ENCODE measurements around the gene MAPK10. TPM values are rescaled to one million over a fixed set of nuclear protein-coding genes. Genes with fewer than 3 reads are reported as not detected.
A peak's percentile ranks its signal among the peaks of the same experiment; 100 is the strongest.
"Not testable (repeated sequence)": the region's sequence is repeated elsewhere in the genome, so short reads cannot be mapped to it uniquely, and the experiment has no call there.

MAPK10 gene
- total and polyA plus RNA-seq, 9 donors = 1.9 to 5.6 (median 3.1) TPM

DNA sequence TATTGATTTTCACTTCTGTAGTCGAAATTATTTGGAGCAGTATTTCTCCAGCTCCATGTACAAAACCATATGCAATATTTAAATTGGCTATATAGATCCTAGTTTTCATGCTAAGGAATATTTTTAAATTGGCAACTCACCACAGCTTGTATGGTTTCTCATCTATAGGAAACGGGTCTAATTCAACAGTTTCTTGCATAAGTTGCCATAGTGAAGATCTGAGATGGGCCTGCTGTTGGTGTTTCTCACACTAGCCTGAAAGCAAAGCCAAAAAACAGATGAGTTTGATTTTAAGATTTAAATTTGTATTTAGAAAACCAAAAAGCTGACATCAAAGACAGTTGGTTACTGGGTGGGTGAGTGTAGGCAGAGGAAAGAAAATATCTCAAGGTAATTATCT lies 5.5 kb downstream of the MAPK10 start:
- peaks cover under 1% of the 10 kb centered on the region for H3K4me1 ChIP-seq (ENCODE audit: control insufficient read depth, insufficient read depth, low read length)
- WGBS (ENCODE audit: insufficient coverage) = no CpG with 5 or more reads among the region's 2 CpGs
- H3K27ac ChIP-seq (ENCODE audit: low read length) = no peak overlapping the region
- no peaks in the 10 kb centered on the region for H3K27me3 ChIP-seq (ENCODE audit: control insufficient read depth, insufficient read depth, low read length)
- H3K9me3 ChIP-seq (replicated peaks; ENCODE audit: control insufficient read depth, low read depth, low read length) = no peaks in the 10 kb centered on the region
- H3K36me3 ChIP-seq (ENCODE audit: control insufficient read depth, insufficient read depth, low read length) = no peaks in the 10 kb centered on the region
- no peak for DNase-seq
- no peak overlapping the region for H3K4me3 ChIP-seq (ENCODE audit: low read length)

DNA sequence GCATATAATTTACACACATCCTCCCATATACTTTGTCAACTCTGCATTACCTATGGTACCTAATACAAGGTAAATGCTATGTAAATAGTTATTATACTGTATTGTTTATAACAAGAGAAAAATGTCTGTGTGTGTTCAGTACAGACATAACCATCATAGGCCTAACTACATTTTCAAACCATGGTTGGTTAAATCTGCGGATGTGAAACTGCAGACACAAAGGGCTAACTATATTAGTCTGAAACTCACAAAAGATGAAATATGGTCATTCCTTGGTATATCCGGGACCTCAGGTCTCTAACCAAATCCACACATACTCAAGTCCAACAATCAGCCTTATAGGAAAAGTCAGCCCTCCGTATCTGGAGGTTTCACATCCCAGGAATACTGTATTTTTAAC lies 13.5 kb downstream of the MAPK10 start:
- no peaks in the 10 kb centered on the region for H3K9me3 ChIP-seq (replicated peaks; ENCODE audit: control insufficient read depth, low read depth, low read length)
- WGBS (ENCODE audit: insufficient coverage) = no CpG with 5 or more reads among the region's 3 CpGs
- DNase-seq = no peak
- no peaks in the 10 kb centered on the region for H3K27me3 ChIP-seq (ENCODE audit: control insufficient read depth, insufficient read depth, low read length)
- H3K27ac ChIP-seq (ENCODE audit: low read length) = no peak overlapping the region
- no peaks in the 10 kb centered on the region for H3K36me3 ChIP-seq (ENCODE audit: control insufficient read depth, insufficient read depth, low read length)
- H3K4me1 ChIP-seq (ENCODE audit: control insufficient read depth, insufficient read depth, low read length) = no peaks in the 10 kb centered on the region
- no peak overlapping the region for H3K4me3 ChIP-seq (ENCODE audit: low read length)

DNA sequence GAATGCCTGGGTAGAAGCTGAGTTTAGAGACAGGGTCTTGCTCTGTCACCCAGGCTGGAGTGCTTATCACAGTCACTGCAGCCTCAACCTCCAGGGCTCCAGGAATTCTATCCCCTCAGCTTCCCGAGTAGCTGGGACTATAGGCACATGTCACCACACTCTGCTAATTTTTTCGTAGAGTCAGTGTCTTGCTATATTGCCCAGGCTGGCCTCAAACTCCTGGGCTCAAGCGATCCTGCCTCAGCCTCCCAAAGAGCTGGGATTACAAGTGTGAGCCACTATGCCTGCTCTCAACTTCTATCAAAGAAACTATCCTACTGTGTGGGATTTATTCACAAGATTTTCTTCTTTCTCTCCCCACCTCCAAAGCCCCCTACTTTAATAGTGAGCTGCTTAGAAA lies 15.7 kb downstream of the MAPK10 start:
- Histone ChIP-seq H3K4me3 (ENCODE audit: low read length) (no peak overlapping the region), H3K27ac (ENCODE audit: low read length) (no peak overlapping the region), H3K4me1 (ENCODE audit: control insufficient read depth, insufficient read depth, low read length) (no peaks in the 10 kb centered on the region), H3K36me3 (ENCODE audit: control insufficient read depth, insufficient read depth, low read length) (no peaks in the 10 kb centered on the region), H3K9me3 (replicated peaks; ENCODE audit: control insufficient read depth, low read depth, low read length) (no peaks in the 10 kb centered on the region), H3K27me3 (ENCODE audit: control insufficient read depth, insufficient read depth, low read length) (no peaks in the 10 kb centered on the region)
- DNase-seq = no peak
- 93% methylated on average over 3 of the region's 3 CpGs for WGBS (ENCODE audit: insufficient coverage)

DNA sequence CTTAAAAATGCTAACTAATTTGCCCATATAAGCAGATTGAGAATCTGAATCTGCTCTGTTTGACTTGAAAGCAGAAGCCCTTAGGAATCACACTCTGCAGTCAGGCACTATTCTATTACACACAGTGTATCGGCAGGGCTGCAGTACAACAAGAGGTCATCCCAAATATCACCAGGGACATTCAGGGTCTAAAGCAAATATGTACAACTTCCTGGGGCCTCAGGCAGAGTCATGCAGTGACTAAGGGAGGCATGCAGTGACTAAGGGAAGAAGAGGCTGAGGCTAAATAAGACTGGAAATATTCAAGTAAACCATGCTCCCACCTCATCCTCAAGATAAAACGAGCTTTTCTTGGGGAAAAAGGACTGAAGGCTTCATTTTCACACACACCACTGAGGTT lies 20.9 kb downstream of the MAPK10 start:
- H3K4me1 ChIP-seq (ENCODE audit: control insufficient read depth, insufficient read depth, low read length) = no peaks in the 10 kb centered on the region
- peak; percentile 44 for DNase-seq
- WGBS (ENCODE audit: insufficient coverage) = no CpG with 5 or more reads among the region's 2 CpGs
- H3K36me3 ChIP-seq (ENCODE audit: control insufficient read depth, insufficient read depth, low read length) = no peaks in the 10 kb centered on the region
- no peaks in the 10 kb centered on the region for H3K27me3 ChIP-seq (ENCODE audit: control insufficient read depth, insufficient read depth, low read length)
- H3K27ac ChIP-seq (ENCODE audit: low read length) = no peak overlapping the region
- no peak overlapping the region for H3K4me3 ChIP-seq (ENCODE audit: low read length)
- H3K9me3 ChIP-seq (replicated peaks; ENCODE audit: control insufficient read depth, low read depth, low read length) = no peaks in the 10 kb centered on the region

DNA sequence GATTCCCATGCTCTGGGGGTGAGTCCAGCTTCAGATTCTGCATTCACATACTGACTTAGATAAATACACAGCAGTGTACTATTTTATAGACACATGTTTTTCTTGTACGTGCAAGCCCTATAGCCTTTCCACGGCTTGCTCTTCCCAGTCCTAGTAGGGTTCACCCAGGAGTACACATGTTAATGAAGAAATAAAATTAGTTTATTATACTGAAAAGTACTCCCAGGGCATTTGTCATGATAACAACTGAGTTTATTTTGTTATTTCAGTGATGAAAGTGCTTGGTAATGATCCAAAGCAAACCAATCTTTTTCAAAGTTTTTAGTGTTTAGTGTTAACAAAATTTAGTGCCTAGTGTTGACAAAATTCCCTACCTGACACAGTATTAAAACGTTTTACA lies 21.3 kb downstream of the MAPK10 start:
- no peaks in the 10 kb centered on the region for H3K4me1 ChIP-seq (ENCODE audit: control insufficient read depth, insufficient read depth, low read length)
- no CpG with 5 or more reads among the region's 3 CpGs for WGBS (ENCODE audit: insufficient coverage)
- H3K36me3 ChIP-seq (ENCODE audit: control insufficient read depth, insufficient read depth, low read length) = no peaks in the 10 kb centered on the region
- H3K9me3 ChIP-seq (replicated peaks; ENCODE audit: control insufficient read depth, low read depth, low read length) = no peaks in the 10 kb centered on the region
- H3K4me3 ChIP-seq (ENCODE audit: low read length) = no peak overlapping the region
- no peak overlapping the region for H3K27ac ChIP-seq (ENCODE audit: low read length)
- no peaks in the 10 kb centered on the region for H3K27me3 ChIP-seq (ENCODE audit: control insufficient read depth, insufficient read depth, low read length)
- no peak for DNase-seq

DNA sequence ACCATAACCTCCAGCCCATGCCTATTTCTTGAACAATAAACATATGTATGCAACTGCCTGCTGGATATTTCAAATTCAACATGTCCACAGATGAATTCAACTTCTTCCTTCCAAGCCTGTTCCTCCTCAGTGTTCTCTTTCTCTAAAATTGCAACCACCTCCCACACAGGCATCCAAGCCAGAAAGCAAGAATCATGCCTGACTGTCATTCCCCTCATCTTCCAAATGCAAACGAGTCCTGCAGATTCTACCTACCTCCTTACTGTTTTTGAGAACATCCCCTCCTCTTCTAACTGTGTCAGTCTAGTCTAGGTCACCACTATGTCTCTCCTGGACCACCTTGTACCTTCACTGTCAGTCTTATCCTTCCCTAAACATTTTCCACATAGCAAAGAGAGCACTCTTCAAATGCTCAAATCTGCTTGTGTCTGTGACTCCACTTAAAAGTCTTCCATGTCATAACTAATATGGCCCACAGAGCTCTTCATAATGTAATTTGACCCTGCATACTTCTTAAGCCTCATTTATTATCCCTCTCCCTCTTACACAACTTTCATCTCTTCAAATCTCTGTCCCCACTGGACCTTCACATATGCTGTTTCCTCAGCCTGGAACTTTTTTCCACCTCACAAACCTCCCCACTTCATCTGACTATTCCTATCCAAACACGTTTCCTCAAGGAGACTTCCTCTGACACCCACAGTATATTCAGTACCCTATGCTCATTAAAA lies 25.7 kb downstream of the MAPK10 start:
- Histone ChIP-seq H3K4me3 (ENCODE audit: low read length) (no peak overlapping the region), H3K36me3 (ENCODE audit: control insufficient read depth, insufficient read depth, low read length) (no peaks in the 10 kb centered on the region), H3K27ac (ENCODE audit: low read length) (no peak overlapping the region), H3K4me1 (ENCODE audit: control insufficient read depth, insufficient read depth, low read length) (no peaks in the 10 kb centered on the region), H3K27me3 (ENCODE audit: control insufficient read depth, insufficient read depth, low read length) (no peaks in the 10 kb centered on the region), H3K9me3 (replicated peaks; ENCODE audit: control insufficient read depth, low read depth, low read length) (no peaks in the 10 kb centered on the region)
- WGBS (ENCODE audit: insufficient coverage) = 50% methylated on average over 1 of the region's 2 CpGs
- no peak for DNase-seq

DNA sequence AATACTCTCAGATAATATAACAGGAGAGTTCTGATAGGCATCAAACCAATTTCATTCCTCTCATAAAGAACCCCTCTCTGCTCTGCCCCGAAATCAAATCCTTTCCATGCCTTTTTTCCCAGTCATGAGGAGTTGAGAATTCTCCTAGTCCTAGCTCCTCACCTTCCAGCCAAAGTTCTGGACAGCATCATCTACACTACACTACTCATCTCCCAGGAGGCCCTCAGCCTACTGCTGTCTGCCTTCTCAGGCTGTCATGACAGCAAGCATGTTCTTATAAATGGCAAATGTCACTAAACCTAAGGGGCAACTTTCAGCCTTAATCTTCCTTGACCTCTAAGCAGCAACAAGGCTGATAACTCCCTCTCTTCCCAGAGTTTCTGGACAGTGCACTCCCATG lies 26.6 kb downstream of the MAPK10 start:
- 55% methylated on average over 1 of the region's 1 CpG for WGBS (ENCODE audit: insufficient coverage)
- H3K9me3 ChIP-seq (replicated peaks; ENCODE audit: control insufficient read depth, low read depth, low read length) = no peaks in the 10 kb centered on the region
- no peak for DNase-seq

DNA sequence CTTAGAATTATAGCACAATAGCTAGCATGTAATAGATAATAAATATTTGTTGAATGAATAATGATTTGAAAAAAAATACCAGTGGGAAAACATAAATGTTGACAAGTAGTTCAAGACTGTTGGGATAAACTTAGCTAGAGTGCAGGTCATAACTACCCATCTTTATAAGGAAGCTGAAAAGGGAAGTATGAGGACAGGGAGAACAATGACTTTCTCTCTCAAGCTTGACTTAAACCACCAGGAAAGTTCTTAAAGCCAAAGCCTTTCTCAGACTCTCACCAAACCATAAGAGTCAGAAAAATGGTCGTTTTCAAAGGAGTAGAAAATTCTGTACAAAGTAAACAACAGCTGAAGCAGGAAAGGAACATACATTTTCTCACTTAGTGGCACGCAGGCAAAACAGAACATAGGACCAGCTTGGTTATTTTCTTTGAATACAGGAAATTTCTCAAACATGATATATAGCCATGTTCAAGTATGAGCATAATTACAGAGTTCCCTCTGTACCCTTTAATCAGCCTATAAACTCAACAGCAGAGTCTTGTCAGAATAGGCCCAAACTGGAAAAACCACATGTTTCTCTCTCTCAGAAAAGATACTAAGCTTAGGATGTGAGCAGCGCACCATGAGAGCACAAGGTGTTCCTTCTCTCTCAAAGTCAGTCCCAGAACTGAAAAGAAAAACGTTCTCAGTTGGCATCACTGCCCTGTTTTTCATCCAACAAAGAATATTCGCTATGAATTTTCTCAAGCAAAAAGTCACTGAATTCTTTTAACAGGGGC lies 28.7 kb downstream of the MAPK10 start:
- H3K36me3 ChIP-seq (ENCODE audit: control insufficient read depth, insufficient read depth, low read length) = no peaks in the 10 kb centered on the region
- no peak overlapping the region for H3K4me3 ChIP-seq (ENCODE audit: low read length)
- H3K4me1 ChIP-seq (ENCODE audit: control insufficient read depth, insufficient read depth, low read length) = no peaks in the 10 kb centered on the region
- H3K27ac ChIP-seq (ENCODE audit: low read length) = no peak overlapping the region
- no CpG with 5 or more reads among the region's 5 CpGs for WGBS (ENCODE audit: insufficient coverage)
- H3K27me3 ChIP-seq (ENCODE audit: control insufficient read depth, insufficient read depth, low read length) = no peaks in the 10 kb centered on the region
- no peaks in the 10 kb centered on the region for H3K9me3 ChIP-seq (replicated peaks; ENCODE audit: control insufficient read depth, low read depth, low read length)
- DNase-seq = peak; percentile 7

More for the DNA sequence above, 26.6 kb downstream of the MAPK10 start:
- H3K4me1 ChIP-seq (ENCODE audit: control insufficient read depth, insufficient read depth, low read length) = no peaks in the 10 kb centered on the region
- no peaks in the 10 kb centered on the region for H3K27me3 ChIP-seq (ENCODE audit: control insufficient read depth, insufficient read depth, low read length)
- H3K4me3 ChIP-seq (ENCODE audit: low read length) = no peak overlapping the region
- no peaks in the 10 kb centered on the region for H3K36me3 ChIP-seq (ENCODE audit: control insufficient read depth, insufficient read depth, low read length)
- H3K27ac ChIP-seq (ENCODE audit: low read length) = no peak overlapping the region

DNA sequence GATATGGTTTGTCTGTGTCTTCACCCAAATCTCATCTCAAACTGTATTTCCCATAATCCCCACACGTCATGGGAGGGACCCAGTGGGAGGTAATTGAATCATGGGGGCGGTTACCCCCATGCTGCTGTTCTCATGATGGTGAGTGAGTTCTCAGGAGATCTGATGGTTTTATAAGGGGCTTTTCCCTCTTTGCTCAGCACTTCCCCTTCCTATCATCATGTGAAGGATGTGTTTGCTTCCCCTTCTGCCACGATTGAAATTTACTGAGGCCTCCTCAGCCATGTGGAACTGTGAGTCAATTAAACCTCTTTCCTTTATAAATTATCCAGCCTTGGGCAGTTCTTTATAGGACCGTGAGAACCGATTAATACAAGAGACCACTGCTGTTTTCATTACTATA lies 29.4 kb downstream of the MAPK10 start:
- not testable (repeated sequence) for H3K27ac ChIP-seq (ENCODE audit: low read length); H3K9me3 ChIP-seq (replicated peaks; ENCODE audit: control insufficient read depth, low read depth, low read length); H3K36me3 ChIP-seq (ENCODE audit: control insufficient read depth, insufficient read depth, low read length); H3K4me1 ChIP-seq (ENCODE audit: control insufficient read depth, insufficient read depth, low read length); H3K4me3 ChIP-seq (ENCODE audit: low read length); H3K27me3 ChIP-seq (ENCODE audit: control insufficient read depth, insufficient read depth, low read length)
- WGBS (ENCODE audit: insufficient coverage) = no CpG with 5 or more reads among the region's 5 CpGs
- peak; percentile 3 for DNase-seq

DNA sequence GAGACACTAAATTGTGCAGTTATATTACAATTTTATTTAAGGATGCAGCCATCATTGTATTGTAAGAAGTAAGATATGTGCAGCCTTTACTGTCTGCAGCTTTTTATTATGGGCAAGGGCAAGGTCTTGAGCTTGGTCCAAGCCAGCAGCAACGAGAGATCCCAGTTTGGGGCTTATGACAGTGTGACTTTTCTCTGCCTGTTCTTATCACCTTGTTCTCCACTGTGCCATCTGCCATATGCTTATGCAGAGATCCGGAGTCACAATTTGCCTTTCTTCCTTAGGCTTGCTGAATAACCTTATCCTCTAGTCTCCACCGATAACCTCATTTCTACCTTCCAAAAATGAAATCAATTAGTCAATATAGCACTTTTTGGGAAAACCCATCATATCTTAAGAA lies 30.4 kb downstream of the MAPK10 start:
- H3K27me3 ChIP-seq (ENCODE audit: control insufficient read depth, insufficient read depth, low read length) = no peaks in the 10 kb centered on the region
- WGBS (ENCODE audit: insufficient coverage) = 67% methylated on average over 2 of the region's 3 CpGs
- no peak overlapping the region for H3K27ac ChIP-seq (ENCODE audit: low read length)
- no peaks in the 10 kb centered on the region for H3K4me1 ChIP-seq (ENCODE audit: control insufficient read depth, insufficient read depth, low read length)
- no peak for DNase-seq
- H3K4me3 ChIP-seq (ENCODE audit: low read length) = no peak overlapping the region
- H3K36me3 ChIP-seq (ENCODE audit: control insufficient read depth, insufficient read depth, low read length) = no peaks in the 10 kb centered on the region
- no peaks in the 10 kb centered on the region for H3K9me3 ChIP-seq (replicated peaks; ENCODE audit: control insufficient read depth, low read depth, low read length)
